HG03520 (cell line): ENCODE results near the gene ARID5B.

Experiments
- ATAC-seq: cut with Tn5 transposase; IDR thresholded peaks from one replicate; pipeline ENCODE4 v1.9.1; 2021; ENCODE audit warnings: mild to moderate bottlenecking, moderate library complexity; ENCODE audit not compliant: unreplicated experiment

Gene ARID5B

DNA sequence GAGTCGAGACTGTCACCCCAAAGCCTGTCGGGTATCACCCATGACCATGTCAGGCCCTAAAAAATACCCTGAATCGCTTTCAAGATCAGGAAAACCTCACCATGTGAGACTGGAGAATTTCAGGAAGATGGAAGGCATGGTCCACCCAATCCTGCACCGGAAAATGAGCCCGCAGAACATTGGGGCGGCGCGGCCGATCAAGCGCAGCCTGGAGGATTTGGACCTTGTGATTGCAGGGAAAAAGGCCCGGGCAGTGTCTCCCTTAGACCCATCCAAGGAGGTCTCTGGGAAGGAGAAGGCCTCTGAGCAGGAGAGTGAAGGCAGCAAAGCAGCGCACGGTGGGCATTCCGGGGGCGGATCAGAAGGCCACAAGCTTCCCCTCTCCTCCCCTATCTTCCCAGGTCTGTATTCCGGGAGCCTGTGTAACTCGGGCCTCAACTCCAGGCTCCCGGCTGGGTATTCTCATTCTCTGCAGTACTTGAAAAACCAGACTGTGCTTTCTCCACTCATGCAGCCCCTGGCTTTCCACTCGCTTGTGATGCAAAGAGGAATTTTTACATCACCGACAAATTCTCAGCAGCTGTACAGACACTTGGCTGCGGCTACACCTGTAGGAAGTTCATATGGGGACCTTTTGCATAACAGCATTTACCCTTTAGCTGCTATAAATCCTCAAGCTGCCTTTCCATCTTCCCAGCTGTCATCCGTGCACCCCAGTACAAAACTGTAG, 191.0 kb downstream of the ARID5B start:
- no peak for ATAC-seq

- no peak for ATAC-seq
These were observed 192.4 kb downstream of the ARID5B start for GRCh38 chr10:62093863-62094291.

GRCh38 chr10:62095181-62096122, 194.0 kb downstream of the ARID5B start:
- ATAC-seq: no peak

DNA sequence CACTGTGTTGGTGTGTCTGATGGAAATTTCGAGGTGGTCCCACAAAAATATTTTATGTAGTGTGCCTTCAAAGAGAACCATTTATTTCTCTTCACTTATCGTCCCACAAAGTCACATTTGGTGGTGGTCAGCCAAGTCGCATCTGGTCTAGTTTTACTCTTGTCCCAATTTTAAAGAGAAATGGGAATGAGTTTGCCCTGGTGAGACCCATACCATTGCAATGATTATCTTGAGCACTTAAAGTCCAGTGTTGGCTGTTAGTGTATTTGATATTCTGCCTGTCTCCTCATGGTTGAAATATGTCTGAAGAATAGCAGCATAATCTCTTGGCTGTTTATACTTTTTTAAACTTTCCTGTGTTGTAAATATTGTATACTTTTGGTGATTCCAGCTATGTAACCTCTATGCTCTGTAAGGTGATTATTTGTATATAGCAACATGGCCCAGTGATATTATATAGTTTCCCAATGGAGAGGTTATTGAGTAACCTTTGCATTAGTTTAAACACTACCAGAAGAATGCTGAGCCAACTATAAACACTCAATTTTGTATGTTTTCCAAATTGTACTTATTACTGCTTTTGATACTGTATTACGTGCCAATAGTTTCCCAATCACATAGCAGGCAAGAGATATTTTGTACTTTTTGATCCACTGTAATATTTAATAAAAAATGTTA, 194.9 kb downstream of the ARID5B start:
- no peak for ATAC-seq

DNA sequence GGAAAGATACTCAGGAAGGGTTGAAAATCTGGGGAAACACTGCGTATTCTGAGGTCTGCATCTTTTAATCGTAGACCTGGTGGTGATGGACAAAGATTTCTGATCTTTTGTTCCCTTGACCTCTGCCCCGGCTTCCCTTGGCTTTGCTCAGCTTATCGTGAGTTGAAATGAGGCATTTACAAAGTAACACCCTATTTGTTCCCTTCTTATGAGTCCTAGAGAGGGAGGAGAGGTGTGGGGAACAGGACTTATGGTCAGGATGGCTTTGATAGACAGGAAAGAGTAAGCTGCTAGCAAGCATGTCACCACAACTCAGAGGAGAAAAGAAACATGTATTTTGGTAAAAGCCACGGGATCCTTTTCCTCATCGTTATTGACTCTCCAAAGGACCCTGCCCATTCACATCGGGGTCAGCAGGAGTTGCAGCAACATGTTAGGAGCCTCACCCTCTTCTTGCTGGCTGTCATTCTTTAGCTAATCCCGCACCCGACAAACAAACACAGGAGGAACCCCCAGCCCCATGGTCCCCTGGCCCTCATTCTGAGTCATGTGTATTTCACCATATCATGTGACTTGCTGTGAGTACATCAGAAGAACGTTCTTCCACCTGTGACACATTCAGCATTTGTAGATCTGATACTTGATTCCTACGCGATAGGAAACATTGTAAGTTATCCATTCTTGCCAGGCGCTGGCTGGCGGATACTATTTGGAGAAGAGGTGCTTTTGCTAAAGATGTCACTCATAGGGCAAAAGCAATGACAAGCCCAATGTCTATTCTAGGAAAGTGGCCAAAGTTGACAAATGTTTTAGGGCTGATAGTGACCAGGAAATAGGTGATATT, 197.0 kb downstream of the ARID5B start:
- ATAC-seq: no peak

DNA sequence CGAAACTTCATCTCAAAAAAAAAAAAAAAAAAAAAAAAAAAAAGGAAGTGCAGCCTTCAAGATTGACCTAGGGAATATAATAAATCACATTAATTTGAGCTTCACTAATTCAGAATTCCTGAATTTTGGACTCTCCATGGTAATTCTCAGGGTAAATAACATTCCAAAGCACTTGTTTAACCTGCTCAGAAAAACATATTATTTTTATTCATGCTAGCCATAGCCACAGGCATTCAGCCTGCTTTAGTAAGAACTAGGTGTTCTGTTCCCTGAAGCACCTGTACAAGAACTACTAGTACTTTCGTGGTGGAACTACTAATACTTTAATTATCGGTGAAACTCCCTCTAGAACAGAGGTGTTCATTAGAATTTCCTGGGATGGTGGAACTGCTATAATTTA, 197.8 kb downstream of the ARID5B start:
- no peak for ATAC-seq

DNA sequence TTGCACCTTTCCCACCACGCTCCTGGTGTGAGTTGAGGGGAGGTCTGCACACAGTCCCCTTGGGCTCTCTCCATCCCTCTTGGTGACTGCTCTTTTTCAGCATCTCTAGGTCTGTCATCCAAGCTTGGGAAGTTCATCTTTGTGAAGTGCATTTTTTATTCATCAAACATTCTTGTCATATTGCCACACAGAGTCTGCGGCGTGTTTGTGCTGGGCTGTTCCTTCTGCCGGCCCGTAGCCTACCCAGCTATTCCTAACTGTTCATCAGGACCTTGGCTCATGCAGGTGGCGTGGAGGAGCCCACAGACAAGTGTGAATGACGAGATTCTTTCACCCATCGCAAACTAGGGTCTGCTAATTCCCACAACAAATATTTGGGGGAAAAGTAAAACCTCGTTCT, 202.4 kb downstream of the ARID5B start:
- ATAC-seq: no peak

GRCh38 chr10:62106929-62107519, 205.5 kb downstream of the ARID5B start:
- ATAC-seq: no peak

DNA sequence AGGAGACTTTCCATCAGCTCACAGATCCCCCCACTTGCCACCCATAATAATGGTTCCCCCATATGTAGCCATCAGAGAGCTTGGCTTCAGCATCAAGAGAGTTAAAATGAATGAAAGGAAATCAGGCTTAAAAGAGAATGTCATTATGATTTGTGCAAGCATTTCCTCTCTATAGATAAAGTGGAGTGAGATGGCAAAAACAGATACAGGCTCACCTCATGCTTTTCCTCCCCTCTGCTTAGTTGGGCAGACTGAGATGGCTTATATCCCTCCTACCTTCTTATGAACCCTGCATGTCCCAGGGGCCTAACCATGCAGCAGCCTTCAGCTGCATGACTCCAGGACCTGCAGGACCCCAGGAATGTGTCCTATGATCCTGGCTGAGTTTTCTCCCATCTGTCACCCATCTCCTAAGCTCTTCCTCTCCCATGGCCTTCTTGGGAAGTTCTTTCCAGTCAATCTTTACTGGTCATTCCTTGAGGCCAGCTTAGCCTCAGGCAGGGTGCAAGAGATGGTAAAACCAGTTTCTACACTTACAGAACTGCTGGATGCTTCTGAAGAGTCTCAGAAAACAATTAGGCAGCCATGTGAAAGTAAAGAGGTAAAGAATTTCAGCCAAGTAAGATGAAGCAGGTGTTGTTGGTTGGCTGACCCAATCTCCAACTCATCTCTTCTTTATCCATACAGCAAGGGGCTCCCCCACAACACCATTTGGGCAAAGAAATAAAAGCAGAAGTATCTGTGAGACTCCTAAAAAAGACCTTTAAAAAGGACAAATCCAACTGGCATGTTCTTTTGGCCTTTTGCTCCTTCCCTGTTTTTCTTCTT, 207.5 kb downstream of the ARID5B start:
- ATAC-seq: no peak

DNA sequence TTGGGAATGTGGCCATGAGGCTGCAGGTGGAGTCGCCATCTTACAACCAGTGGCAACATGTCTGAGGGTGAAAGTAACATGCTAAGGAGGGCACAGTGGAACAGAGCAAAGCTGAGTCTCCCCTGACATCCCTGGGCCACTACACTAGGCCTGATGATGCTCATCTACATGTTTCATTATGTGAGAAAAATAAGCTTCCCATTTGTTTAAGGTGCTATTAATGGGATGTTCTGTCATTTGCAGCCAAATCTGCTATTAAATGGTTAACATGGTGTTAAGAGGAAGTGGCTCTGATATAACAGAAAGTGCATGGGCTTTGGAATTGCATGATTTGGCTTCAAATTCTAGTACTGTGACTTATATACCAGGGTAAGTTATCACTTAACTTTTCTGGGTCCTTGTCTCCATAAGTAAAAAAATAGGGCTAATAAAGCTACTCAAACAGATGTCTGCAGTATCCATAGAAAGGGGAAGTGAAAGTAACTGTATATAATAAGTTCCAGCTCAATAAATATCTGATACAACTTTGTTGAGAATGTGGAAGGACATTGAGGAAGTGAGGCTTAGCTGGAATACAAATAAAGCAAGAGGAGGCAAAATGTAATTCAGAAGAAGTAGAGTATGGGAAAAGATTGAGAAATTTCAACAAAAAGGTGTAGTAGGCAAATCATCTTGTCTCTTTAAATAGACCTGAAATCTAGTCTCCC, 208.2 kb downstream of the ARID5B start:
- ATAC-seq: peak; percentile 85

DNA sequence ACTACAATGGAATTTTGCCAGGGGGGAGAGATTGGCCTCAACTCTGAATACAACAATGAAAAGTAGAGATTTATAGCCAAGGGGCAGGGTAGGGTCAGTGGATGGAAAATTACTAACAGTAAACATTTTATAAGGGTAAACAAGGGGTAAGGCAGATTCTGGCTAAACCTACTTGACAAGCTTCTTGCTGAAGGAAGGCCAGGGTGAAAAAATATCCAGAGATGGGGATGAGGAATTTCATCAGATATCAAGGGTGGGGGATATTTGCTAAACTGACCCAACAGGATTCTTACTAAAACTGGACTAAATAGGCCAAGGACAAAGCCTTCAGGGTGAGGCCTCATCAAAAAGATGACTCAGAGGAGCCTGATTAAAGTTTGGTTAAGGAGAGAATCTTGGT, 210.8 kb downstream of the ARID5B start:
- no peak for ATAC-seq

- no peak for ATAC-seq
These were observed 211.5 kb downstream of the ARID5B start for GRCh38 chr10:62112963-62113362.

DNA sequence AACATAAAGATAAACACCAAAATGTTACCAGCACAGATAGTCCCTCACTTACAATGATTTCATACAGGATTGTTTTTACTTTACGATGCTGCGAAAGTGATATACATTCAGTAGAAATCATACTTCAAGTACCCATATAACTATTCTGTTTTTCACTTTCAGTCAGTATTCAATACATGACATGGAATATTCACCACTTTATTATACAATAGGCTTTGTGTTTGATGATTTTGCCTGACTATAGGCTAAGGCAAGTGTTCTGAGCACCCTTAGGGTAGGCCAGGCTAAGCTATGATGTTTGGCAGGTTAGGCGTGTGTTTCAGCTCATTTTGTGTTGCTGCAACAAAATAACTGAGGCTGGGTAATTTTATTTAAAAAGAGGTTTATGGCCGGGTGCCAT, 212.2 kb downstream of the ARID5B start:
- ATAC-seq: no peak

DNA sequence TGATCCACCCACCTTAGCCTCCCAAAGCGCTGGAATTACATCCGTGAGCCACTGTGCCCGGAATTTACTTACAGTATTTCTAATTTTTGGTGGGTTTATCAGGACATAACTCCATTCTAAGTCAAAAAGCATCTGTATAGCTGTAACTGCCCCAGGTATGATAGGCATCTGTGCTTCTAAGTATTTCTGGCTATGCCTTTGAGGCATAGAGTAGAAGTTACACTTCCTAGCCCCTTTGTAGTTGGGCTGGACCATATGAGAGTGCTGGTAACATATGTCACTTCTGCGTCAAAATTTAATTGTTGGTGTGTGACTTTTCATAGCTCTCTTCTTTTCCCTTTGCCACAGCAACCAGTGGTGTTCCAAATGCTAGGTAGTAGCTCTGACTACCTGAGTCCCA, 213.8 kb downstream of the ARID5B start:
- no peak for ATAC-seq

GRCh38 chr10:62115842-62116241, 214.3 kb downstream of the ARID5B start:
- no peak for ATAC-seq

- ATAC-seq: no peak
These were observed 215.4 kb downstream of the ARID5B start for GRCh38 chr10:62116896-62117295.

DNA sequence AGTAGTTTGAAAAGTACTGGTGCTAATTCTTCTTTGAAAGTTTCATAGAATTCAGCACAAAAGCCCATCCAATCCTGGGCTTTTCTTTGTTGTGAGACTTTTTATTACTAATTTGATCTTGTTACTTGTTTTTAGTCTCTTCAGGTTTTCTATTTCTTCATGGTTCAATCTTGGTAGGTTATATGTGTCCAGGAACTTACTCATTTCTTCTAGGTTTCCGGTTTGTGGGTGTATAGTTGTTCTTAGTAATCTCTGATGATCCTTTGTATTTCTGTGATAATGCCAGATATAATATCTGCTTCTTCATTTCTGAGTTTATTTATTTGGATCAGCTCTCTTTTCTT, 219.7 kb downstream of the ARID5B start:
- ATAC-seq: no peak

- ATAC-seq: no peak
These were observed 226.5 kb downstream of the ARID5B start for GRCh38 chr10:62127975-62128374.

DNA sequence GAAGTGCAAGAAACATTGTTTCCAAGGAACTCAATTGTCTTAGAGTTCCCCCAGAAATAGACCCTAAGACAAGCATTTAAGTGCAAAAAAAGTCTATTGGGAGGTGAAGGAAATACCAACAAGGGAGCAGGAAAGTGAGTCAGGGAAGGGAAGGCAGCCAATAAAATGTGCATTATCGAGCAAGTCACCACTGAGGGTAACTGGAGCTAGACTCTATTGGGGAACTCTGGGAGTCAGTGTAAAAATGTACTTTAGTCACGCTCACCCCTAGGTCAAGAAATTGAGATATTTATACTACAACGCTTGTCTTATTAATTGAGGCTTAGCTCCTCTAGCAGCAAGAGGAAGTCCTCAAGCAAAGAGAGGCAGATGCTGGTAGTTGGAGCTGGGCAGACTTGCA, 229.4 kb downstream of the ARID5B start:
- no peak for ATAC-seq
